NCI-H82 (cell line): ENCODE measurements around the gene PTPRM.

Source experiments
- DNase-seq: peaks from one replicate; lab custom pipeline; 2025; lab: John Stamatoyannopoulos, UW

PTPRM gene

DNA sequence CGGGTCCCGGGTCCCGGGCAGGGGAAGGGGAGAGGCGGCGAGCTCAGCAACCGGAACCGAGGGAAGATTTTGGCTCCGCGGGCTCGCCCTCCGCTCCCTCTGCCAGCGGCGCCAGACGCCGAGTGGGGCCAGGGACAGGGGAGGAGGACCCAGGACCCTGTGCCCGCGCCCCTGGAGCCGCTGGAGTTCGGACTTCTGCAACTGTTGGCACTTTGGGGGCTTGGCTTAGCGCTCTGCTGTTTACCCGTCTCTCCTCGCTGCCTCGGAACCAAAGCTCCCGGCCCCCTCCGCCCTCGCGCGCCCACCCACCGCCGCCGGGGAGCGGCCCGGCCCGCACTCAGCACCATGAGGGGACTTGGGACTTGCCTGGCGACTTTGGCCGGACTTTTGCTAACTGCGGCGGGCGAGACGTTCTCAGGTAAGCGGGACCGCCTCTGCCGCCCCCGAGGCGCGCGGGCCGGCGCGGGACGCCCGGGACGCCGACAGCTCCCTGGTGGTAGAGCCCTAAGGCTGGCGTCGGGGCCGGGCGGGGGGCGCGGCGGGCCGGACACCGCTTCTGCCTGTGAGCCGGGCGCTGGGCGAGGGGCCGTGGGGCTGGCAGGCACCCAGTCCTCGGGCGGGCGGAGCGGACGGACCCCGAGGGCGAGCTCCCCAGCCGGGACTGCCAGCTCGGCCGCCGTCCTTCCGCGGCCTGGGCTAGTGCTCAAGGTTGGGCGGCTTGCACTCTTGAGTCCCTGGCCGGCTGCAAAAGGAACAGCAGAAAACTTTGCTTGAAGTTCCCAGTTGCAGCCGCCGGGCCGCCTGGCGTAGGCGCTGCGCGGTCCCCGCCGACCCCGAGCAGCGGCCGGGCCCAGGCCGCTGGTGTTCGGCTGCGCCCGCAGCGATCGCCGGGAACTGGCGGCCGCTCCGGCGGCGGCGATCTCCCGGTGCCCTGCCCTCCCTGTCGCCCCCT, 634 bp downstream of the PTPRM start:
- peak; percentile 58 for DNase-seq

DNA sequence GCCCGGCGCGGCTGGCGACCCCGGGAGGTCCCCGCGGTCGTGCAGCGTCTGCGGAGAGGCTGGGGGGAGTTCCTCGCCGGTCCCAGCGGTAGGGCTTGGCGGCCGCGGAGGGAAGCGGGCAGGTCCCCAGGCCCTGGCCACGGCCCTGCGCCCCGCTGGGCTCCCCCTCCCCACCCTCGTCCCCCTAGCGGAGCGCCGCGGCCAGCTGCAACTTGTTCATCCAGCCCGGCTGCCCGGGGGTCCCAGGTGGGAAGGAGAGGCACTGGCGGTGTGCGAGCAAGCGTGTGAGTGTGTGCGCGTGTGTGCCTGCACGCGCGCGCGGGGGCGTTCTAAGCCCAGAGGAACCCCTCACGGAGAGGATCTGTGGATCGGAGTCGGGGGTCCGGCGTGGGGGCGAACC, 1.3 kb downstream of the PTPRM start:
- DNase-seq, result peak; percentile 51

DNA sequence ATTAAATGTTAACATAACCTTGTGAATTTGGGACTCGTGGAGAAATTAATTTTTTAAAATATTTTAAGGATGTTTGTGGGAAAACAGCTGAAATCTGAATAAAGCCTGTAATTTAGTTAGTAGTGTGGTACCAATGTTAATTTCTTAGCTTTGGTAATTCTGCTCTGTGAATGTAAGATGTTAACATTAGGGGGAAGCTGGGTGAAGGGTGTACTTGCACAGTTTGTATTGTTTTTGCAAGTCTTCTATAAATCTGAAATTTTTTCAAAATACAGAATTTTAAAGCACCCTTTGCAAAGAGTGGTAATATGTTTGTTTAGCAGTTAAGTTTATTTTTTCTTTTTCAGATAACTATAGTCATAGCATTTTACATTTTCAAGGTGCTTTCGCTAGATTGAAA, 4.5 kb downstream of the PTPRM start:
- DNase-seq, result no peak

DNA sequence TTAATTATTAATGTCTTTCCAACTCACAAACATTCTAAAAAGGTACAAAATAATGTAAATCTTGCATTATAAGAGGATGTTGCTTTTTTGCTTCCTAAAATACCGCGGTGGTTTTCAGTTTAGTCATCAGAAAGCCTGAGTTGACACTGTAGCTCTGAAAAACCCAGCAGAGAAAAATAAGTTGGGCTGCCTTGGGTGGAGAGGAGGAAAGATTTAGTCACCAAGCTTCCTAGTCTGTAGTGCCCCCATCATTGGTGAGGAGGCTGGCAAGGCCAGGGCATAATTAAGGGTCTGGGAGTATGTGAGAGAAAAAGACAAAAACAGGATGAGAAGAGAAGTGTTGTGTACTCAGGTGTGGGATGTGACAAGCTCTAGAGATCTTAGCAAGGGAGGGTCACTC, 5.7 kb downstream of the PTPRM start:
- DNase-seq, result no peak

DNA sequence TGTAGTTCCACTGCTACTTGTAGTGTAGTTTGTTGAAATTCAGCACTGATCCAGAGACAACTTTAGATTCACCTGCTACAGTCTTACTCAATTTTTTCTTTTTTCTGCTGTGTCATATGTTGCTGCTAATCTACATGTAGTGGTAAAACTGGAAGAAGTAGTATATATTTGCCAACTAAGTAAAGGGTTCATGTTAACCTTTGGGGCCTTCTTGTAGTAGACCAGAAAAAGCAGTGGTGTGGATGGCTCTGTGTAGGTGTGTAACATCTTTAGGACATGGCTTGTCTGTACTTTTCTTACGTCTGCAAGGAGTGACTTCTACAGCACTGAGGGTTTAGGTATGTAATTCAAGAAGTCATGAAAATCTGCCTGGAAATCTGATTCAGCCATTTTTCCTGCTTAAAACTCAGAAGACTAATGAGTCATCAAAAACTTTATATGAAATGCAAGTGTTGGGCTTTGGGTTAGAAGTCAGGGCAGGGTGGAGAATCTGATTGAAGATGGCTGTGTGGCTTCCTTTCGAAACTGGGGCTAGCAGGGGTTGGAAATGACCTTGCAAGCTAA, 8.4 kb downstream of the PTPRM start:
- no peak for DNase-seq

DNA sequence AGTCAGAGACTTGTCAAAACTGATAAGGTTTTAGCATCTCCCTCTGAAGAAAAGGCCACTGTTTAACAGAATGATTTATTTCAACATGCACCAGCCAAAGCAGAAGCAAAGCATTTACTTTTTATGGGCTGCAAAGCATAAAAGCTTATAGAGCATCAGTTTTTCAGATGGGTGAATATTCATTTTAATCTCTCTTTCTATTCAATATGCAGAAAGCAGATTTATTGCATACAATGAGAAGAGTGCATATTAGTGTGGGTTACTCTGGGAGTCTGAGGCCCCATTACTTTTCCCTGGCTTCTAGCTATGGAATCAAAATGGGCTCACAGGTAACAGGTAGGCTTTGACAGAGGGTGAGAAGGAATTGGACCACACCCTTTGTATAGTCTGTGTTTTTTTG, 9.0 kb downstream of the PTPRM start:
- DNase-seq, result no peak

DNA sequence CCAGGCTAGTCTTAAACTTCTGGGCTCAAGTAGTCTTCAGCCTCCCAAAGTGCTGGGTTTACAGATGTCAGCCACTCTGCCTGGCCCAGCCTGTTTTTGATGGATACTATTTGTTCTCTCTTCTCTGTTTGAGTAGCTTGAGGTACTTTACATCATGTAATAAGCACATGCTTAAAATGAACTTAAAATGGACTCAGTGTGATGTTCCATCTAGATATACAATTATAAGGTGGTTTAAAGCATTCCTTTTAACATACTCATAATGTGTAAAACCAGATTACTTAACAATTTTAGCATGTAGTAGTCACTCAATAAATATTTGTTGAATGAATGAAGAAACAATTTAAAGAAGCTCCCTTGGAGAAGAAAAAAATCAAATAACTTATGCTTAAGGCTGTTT, 9.6 kb downstream of the PTPRM start:
- no peak for DNase-seq

DNA sequence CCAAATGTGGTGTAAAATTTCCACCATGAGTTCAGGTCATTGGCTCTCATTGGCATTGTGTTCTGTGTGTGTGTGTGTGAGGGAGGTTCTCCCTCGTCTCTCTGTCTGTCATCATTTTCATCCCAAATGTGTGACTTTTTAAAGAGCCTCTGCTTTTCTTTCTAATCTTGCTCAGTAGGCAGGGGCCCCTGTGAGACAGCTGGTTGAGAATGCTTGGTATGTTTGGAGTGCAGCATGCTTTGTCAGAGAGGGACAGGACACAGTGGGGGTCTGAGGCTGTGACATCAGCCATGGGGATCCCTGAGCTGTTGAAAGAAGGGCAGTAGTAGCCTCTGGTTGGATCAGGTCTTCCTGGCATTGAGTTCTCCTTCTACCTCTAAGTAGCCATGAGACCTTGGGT, 10.6 kb downstream of the PTPRM start:
- DNase-seq, result no peak

DNA sequence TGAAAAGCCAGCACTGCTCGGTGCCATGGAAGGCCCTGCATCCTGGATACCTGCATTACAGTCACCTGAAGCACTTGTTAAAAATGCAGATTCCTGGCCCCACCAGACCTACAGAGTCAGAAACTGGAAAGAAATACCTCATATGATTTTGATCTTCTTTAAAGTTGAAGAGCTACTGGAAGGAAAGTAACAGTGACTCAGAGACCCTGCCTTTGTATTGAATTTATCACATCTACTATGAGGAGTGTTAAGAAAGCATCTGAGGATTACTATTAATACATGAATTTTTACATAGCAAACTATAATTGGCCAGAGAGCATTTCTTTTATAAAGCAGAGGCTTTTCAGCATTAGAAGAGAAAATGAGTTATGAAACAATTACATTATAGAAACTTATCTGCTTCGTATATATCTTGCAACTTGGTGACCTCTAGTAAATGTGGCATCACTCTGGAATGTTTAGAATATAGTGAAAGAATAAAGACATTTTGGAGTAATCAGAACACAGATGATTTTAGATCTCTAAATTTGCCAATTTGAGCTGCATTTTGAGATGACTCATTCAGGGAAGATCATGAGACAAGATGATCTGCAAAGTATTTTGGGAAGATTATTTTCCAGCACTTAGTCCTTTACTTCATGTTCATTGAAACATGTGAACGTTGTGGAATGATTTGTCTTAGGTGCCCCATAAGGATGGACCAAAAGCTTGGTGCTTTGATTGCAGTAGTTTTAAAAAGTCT, 12.2 kb downstream of the PTPRM start:
- DNase-seq, result no peak

DNA sequence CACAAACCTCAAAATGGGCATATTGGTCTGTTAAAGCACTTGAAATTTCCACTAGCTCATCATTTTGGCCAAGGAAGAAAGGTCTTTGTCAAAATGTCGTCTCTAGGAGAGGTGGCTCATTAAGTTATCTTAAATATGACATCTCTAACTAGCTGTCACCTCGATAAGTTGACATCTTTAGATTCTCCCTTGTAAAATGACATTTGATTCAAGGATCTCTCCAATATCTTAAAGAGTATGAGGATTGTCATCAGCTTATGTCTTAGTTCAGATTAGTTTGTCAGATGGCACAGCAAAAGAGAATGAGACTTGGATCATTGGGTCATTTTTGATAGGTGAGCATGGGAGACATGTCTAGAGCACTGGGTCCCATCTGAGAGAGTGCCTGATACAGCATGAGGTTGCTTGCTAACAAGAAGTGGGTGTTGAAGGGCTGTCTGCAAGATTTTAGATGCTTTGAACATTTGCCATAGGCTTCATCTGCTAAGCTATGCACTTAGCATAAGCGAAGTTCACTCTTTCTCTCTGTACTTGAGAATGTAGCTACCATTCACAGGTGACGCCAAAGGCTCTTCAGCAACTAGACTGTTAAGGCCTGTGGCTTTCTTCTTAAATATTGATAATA, 12.9 kb downstream of the PTPRM start:
- DNase-seq, result no peak

DNA sequence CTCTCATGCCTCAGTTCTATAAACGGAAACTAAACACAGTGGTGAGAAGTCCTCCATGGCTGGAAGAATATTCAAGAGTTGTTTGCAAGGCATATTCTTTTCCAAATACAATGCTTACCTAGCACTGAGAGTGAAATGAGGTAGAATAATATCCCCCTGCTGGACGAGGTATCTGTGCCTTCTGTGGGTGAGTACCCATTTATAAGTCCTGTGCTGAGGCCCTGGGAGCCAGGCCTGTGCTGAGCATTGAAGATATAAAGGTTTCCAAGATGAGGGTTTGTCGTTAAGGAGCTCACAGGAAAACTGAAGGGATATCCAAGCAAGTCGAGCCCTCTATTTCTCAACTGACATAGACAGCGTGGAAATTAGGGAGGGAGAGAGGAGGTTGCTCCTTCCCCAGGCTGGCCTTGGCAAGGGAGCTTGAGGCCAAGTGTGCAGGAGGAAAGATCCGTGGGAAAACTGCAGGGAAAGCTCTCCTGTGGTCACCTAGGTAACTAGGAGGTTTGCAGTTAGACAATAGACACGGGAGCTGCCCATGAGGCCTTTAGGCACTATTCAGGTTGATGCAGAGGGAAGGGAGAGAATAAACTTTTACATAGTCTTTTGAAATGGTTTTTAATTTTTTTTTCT, 17.6 kb downstream of the PTPRM start:
- DNase-seq, result no peak

DNA sequence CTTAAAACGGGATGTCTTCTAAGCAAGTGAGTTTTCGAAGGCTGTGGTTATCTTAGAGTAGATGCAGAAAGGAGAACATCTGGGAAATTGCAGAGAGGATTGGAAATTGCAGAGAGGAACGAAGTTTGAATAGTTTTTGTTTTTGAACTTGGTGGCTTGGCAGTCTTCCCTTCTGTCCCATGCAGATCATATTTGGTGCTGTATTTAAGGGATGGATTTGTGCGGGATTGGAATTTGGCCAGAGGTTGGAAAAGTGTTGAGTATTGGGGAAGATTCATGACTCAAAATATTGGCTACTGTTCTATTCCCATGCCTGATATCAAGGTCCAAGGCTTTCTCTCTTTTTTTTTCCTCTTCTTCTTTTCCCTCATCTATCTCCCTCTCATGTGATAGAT, 18.2 kb downstream of the PTPRM start:
- no peak for DNase-seq

DNA sequence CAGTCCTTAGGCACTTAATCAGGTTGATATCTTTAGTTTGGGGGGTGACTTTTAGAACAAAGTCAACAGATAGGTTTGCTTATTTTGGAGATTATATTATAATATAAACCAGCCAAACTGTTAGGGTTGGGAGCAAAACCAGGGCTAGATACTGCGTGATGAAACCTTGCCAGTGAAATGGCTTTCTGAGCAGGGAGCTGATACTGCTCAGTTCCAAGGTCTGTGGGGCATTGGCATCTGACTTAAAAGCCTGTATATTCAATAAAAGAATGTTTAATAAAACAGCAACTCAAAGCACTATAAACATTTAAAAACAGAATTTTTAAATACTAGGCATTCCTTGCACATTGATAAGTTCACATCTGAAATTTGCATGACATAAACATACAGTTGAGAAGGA, 19.3 kb downstream of the PTPRM start:
- no peak for DNase-seq

DNA sequence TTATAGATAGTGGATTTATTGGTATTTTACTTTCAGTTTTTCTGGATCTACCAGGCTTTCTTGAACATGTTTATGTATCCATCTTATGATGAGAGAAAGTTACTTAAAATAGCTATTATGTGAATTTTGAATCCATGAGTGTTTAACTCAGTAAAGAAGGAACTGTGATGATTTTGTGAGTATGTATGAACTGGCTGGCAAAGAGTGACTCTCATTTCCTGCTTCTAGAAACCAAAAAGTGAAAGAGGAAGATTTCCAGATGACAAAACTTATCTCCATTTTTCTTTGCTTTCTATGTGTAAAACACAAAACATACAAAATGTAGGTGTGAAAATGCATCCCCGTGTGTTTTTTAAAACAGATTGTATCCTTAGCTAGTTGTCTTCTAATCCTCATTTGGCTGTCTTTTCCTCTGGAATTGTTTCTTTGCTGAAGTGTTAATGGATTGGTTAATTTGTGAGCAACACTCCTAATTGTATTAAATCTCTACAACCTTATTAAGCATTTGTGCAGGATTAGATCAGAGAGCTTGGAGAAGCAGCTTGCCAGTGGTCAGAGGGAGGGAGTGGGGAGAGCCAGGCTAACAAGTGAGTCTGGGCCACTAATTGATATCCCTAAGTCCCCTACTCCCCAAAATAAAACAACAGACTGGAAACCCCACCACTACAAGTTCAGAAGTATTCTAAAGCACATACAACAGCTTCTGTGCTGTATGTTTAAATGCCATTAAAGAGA, 23.9 kb downstream of the PTPRM start:
- DNase-seq, result peak; percentile 94

DNA sequence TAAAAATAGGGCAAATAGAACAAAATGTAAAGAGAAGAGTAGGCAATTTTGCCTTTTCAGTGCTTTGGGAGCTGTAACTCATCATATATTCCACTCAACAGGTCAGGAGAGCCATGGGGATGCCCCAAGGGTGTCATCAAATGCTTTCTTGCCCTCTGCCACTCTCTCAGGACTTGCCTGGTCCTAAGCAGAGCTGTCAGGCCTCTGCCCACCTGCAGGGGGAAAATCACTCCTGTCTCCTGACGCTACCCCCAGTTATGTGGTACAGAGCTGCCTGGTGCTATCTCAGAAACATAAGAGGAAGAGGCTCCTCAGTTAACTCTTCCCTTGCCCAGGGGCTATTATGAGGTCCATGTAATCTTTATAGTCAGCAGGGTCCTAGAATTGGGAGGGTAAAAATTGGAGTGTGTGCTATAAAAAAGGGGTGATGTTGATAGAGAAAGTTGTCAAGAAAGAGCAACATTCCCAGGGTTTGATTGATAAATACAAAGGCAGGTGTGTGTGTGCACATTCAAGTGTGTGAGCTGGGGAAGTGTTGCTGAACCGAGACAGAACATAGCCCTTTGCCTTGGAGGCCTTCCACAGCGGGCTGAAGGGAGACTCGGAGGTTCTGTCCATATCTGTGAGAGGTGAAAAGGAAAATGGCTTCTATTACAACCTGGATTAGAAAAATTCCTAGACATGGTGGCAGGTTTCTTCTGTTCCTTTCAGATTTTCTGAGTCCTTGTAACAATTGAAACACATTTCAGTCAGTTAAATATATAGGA, 25.4 kb downstream of the PTPRM start:
- peak; percentile 67 for DNase-seq

DNA sequence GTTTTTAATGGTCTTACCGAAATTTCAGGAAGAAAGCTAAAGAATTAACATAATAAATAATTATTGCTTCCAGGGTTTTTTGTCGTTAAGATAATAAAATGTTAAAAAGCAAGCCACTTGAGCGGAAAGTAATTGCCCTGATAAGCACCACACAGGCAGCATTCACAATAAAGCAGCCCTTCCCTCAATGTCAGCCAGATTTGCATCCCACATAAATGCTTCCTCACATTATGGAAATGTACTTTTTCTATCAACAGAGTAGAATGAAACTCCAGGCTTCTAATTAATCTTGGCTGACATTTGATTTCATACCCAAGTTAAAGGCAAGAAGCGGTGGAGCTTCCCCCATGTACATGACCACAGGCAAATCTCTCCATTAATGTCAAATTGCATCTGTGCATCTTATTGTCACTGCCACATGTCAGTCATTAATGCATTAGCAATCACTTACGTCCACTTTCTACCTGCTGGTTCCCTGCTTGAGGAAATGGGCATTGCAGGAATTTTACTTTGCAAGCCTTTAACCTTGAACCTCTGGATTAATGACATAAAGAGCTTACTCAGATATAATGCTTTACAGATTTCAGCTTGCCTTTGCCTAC, 26.2 kb downstream of the PTPRM start:
- peak; percentile 79 for DNase-seq

DNA sequence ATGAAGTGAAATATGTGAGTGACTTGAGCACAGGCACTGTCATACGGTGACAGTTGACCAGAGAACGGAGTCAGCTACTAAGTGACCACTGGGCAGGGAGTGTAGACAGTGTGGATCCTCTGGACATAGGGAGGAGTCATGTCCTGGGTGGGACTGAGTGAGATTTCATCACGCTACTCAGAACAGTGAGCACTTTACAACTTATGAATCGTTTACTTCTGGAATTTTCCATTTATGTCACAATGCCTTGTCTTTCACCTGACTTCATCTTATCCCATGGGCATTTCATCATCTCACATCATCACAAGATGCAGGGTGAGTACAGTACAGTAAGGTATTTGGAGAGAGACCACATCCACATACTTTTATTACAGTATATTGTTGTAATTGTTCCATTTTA, 29.0 kb downstream of the PTPRM start:
- no peak for DNase-seq

DNA sequence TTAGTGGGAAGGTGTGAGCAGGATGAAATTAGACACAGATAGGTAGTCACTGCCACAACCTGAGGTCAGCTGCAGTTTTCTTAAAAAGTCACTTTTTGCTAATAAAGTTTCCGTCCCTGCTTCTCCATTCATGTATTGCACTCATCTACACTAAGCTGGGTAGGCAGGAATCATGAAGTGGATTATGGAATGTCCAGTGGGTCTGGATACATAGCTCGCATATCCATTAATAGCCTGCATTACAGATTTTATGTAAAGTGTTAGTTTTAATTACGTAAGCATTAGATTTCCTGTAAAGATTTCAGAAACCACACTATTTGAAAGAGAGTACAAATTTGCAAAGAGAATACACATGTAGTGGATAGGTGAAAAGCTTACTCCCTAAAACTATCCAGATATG, 30.4 kb downstream of the PTPRM start:
- DNase-seq, result no peak

DNA sequence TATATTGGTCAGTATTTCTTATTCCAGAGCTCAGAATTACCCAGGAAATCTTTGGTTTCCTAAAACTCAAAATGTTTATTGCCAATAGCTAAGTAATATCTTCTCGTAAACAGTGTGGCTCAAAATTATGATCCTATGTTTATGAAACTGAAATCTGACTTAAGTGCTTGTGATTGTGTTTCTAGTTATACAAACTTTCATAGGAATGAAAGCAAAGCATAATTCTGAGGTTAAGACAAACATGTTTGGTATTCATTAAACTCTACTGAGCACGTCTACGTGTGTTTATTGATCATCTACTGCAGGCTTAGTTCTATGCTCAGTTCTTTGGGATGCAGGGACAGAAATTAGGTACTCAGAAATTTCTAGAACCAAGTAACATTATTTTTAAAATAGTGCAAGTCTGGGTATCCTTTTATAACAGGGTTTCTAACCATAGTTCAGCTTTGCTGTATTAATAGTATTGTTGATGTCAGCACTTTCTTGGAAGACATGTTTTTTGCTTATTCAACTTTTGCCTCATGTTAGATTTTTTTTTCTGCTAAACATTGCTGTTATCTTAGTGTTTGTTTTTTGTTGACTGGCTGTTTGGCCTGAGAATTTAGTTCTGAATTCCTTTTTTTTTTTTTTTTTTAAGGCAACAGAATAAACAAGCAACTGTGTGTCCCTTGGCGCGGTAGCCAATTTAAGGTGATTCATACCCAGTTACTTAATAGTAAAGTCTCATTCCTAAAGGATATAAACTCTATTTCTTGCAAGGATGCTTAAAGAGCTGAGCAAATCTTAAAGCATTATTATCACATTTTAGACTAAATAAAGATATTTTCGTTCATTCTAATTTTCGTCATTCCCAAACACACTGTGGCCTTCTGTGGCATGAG, 31.3 kb downstream of the PTPRM start:
- no peak for DNase-seq
